ENCODE results near the gene COBL.
A peak's percentile ranks its signal among the peaks of the same experiment; 100 is the strongest.

The COBL gene

GRCh38 chr7:51035716-51036115, 280.9 kb downstream of the COBL start:
- no peaks in the 10 kb centered on the region for H3K9me3 ChIP-seq
- H3K4me1 ChIP-seq = peaks cover 0 to 18% (median 7%) of the 10 kb centered on the region in 4 donors
- no peak overlapping the region for H3K4me3 ChIP-seq
- no peaks in the 10 kb centered on the region for H3K36me3 ChIP-seq
- TF ChIP-seq CTCF (IDR thresholded peaks at IDR 0.05) = no peak
- no peak overlapping the region for H3K27ac ChIP-seq
- intact Hi-C loops (cut with DNase I; ENCODE audit: low total_unique reads) = no loop called here
- DNase-seq = no peak
- no peaks in the 10 kb centered on the region for H3K27me3 ChIP-seq

- DNase-seq = no peak
- Histone ChIP-seq H3K27ac (peak overlapping the region in 1 of 2 donors; percentile 3), H3K36me3 (no peaks in the 10 kb centered on the region), H3K9me3 (no peaks in the 10 kb centered on the region), H3K4me1 (peaks cover 0 to 18% (median 7%) of the 10 kb centered on the region in 4 donors), H3K27me3 (no peaks in the 10 kb centered on the region), H3K4me3 (no peak overlapping the region)
- no peak for TF ChIP-seq CTCF (IDR thresholded peaks at IDR 0.05)
- intact Hi-C loops (cut with DNase I; ENCODE audit: low total_unique reads) = no loop called here
These were observed 281.9 kb downstream of the COBL start for GRCh38 chr7:51034521-51035264.

- H3K4me3 ChIP-seq = no peak overlapping the region
- DNase-seq = no peak
- H3K9me3 ChIP-seq = no peaks in the 10 kb centered on the region
- intact Hi-C loops (cut with DNase I; ENCODE audit: low total_unique reads) = no loop called here
- no peaks in the 10 kb centered on the region for H3K36me3 ChIP-seq
- TF ChIP-seq CTCF (IDR thresholded peaks at IDR 0.05) = no peak
- H3K4me1 ChIP-seq = peaks cover 0 to 18% (median 7%) of the 10 kb centered on the region in 4 donors
- peak overlapping the region in 1 of 2 donors; percentile 3 for H3K27ac ChIP-seq
- H3K27me3 ChIP-seq = no peaks in the 10 kb centered on the region
These were observed 282.7 kb downstream of the COBL start for GRCh38 chr7:51033727-51034520.

GRCh38 chr7:51031791-51032515, 284.7 kb downstream of the COBL start:
- intact Hi-C loops (cut with DNase I; ENCODE audit: low total_unique reads) = no loop called here
- no peak overlapping the region for H3K4me3 ChIP-seq
- H3K9me3 ChIP-seq = no peaks in the 10 kb centered on the region
- TF ChIP-seq CTCF (IDR thresholded peaks at IDR 0.05) = no peak
- no peak for DNase-seq
- H3K36me3 ChIP-seq = peaks cover 0 to 6% (median 0%) of the 10 kb centered on the region in 3 donors
- no peaks in the 10 kb centered on the region for H3K27me3 ChIP-seq
- peaks cover 0 to 18% (median 7%) of the 10 kb centered on the region in 4 donors for H3K4me1 ChIP-seq
- H3K27ac ChIP-seq = no peak overlapping the region

GRCh38 chr7:51031216-51031615, 285.4 kb downstream of the COBL start:
- Histone ChIP-seq H3K4me3 (no peak overlapping the region), H3K9me3 (no peaks in the 10 kb centered on the region), H3K27ac (no peak overlapping the region), H3K4me1 (peaks cover 0 to 18% (median 7%) of the 10 kb centered on the region in 4 donors), H3K36me3 (peaks cover 0 to 6% (median 0%) of the 10 kb centered on the region in 3 donors), H3K27me3 (no peaks in the 10 kb centered on the region)
- intact Hi-C loops (cut with DNase I; ENCODE audit: low total_unique reads) = no loop called here
- DNase-seq = no peak
- TF ChIP-seq CTCF (IDR thresholded peaks at IDR 0.05) = no peak
